ENCODE results near the gene RGCC.

GRCh38 chr13:41491436-41491835 lies 34.1 kb downstream of the RGCC start:
- TF ChIP-seq CTCF (conservative IDR thresholded peaks at IDR 0.05; ENCODE audit: low read length) (no peak), EZH2phosphoT487 (IDR thresholded peaks at IDR 0.05; ENCODE audit: borderline replicate concordance) (no peak)

All from Loucy (cell line).